Activated naive CD4-positive, alpha-beta T cell (primary cell): ENCODE data around the gene ISG20.

ENCODE experiments used
- DNase-seq, 4 experiments: peaks; one replicate each; lab custom pipeline; 2025; lab: John Stamatoyannopoulos, UW

ISG20 gene

DNA sequence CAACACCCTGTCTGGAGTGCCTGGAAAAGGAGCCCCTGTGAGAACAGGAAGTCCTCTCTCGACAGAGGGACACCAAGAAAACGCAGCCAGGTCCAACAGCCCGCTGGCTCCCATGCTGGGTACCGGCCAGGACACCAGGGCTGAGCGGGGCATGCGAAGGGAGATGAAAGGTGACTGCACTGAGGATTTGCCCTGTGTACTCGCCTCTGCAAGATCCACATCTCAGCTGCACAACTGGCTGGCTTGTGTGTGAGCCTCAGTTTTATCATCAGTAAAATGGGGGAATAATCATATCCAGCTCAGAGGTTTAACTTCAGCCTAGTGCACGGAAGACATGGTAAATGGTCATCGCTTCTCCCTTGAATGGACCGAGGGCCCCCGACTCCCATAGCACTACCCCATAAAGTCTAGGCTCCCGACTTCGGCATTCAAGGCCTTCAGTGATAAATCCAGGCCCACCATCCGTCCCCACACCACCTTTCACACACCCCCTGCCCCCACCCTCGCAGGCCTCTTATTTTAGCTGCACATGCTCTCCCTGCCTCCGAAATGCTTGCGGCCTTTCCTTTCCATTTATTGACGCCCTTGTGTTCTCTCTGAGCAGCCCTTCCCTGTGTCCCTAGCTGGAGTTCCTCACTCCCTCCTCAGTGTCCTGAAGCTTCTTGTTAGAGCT, 15.8 kb downstream of the ISG20 start:
- DNase-seq: no peak

DNA sequence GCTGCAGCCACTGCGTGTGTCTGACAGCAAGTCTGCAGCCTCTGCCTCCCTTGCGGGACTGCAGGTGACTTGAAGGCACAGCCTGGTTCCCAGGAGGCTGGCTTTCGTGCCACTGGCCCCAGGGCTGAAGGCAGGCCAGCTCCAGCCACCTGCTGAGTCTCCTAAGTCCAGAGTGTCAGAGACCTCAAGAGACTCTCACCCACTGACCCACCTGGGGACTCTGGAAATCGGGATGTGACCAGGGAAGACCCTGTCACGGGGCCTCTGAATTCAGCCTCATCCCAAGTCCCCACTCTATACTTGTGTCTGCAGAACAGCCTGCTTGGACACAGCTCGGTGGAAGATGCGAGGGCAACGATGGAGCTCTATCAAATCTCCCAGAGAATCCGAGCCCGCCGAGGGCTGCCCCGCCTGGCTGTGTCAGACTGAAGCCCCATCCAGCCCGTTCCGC, 16.3 kb downstream of the ISG20 start:
- DNase-seq: no peak

DNA sequence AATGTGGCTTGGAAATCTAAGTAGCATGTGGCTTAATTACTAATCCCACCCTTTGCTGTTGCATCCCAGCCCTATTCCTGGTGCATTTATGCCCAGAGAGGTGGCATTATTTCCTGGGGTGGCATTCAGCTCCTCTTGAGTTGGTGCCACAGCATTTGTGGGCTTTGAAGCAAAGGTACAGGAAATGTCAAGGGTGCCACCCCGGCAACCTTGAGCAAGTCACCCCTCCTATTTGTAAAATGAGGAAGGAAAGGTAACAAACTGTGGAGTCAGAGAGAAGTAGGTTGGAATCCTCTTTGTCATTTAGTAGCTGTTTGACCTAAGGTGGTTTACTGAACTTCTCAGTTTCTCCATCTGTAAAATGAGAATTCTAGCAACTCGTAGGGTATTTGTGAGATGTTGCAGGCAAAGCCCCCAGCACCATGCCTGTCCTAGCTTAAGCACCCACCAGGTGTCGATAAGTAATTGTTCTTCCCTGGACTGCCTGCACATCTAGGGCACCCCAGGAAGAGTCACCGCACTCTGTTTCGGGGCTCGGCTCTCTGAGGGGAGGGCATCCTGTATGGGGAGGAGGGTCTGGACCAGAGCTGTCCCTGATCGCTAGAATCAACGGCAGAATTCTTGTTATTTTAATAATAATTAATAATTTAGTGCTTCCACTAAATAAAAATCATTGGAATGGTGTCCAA, 17.1 kb downstream of the ISG20 start:
- no peak for DNase-seq

DNA sequence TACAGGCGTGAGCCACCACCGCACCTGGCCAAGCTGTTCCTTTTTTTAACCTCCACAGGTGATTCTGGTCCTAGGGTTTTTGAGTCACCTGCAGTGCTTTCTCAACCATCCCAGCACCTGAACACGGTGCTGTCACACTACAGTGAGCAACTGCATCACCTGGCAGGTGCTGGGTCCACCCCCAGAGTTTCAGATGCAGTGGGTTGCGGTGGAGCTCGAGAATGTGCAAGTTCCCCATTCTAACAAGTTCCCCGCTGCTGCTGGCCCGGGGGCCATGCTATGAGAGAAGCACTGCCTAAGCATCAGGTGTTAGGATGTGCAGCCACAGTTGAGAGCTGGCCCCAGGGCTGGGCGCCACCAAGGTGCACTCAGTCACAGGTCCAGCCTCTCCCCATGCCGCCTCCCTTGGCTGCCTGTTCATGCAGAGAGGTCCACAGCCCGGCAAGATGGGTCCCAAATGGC, 18.0 kb downstream of the ISG20 start:
- DNase-seq: no peak

- DNase-seq: no peak
These were observed 18.7 kb downstream of the ISG20 start for GRCh38 chr15:88657326-88658069.

- DNase-seq: no peak
These were observed 19.5 kb downstream of the ISG20 start for GRCh38 chr15:88658070-88658965.

DNA sequence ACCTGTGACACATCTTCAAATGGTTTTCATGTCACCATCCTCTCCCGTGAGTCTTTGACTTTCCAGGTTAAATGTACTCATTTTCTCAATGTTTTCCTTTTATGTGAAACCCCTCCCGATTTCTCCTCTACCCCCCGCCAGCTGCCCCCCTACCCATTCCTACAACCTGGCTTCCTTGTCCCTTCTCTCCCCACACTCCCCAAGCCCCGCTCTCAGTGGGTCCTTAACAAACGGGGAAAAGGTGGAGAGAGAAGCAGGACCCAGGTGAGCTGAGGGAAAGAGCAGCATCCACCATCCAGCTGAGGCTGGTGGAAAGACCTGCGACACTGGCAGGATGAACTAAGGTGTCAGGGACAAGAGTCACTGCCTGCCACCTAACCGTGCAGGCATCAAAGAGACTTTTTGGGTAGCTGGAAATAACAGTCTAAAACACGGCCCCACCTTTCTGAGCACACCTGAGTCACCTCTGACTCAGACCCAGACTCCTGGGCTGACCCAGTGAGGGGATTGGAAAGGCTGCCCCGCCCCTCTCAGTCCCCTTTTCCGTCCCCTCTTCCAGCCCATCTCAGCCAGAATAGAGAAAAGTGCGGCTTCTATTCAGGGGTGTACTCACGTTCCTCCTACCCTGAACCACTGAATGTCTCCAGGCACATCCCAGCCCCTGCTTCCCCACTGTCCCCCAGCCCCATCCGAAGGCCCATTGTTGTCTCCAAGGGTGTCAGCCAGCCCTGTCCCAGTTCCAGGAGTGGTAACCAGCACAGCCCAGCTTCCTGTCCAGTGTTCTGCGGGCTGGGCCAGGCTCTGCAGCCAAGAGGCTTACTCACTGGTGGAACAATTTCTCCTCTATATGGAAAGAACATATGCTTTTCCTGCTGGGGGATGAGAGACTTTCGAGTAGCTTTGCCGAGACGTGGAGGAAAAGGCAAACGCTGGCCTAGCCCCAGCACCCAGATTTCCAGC, 20.4 kb downstream of the ISG20 start:
- DNase-seq: no peak

GRCh38 chr15:88661041-88661700, 22.4 kb downstream of the ISG20 start:
- no peak for DNase-seq

- no peak for DNase-seq
These were observed 23.1 kb downstream of the ISG20 start for GRCh38 chr15:88661761-88662556.

DNA sequence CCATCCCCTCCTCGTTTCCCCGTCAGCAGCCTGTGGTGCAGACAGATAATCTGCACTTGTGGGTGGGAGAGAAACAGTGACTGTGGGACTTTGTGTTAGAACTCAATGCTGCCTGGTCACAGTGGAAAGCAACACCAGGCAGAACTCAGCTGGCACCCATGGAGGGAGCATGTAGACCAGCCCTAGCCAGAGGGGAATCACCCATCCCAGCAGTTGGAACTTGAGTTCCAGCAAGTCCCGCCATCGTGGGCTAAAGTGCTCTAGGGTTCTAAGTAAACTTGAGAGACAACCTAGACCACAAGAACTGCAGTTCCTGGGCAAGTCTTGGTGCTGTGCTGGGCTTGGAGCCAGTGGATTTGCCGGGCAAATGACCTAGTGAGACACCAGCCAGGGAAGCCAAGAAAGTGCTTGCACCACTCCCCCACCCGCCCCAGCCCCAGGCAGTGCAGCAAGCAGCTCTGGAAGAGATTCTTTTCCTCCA, 24.4 kb downstream of the ISG20 start:
- DNase-seq: no peak

DNA sequence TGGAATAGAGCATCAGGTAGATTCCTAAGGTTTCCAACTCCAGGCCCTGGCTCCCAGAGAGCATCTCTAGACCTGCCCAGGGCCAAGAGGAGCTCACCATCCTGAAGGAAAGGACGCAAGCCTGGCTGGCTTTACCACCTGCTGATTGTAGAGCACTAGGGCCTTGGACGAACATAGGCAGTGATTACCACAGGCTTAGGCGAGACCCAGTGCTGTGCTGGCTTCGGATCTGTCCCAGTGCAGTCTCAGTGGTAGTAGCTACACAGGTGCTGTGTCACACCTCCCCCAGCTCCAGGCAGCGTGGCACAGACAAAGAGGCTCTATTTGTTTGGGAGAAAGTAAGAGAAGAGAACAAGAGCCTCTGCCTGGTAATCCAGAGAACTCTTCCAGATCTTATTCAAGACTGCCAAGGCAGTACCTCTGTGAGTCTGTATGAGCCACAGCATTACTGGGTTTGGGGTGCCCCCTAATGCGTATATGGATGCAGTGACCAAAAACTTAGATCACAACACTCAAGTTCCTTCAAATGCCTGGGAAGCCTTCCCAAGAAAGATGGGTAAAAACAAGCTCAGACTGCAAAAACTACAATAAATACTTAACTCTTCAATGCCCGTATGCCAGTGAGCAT, 25.4 kb downstream of the ISG20 start:
- DNase-seq: peak in 1 of 4 experiments; percentile 21

DNA sequence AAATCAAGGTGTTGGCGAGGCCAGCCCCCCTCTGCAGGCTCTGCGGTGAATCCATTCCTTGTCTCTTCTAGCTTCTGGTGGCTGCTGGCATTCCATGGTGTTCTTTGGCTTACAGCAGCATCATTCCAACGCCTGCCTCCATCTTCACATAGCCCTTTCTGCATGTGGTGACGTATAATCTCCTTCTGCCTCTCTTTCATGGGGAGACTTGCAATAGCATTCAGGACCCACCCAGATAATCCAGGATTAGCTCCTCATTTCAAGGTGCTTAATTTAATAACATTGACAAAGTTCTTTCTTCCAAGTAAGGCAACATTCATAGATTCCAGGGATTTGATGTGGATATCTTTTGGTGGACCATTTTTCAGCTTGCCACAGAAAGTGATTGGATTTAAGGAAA, 35.8 kb downstream of the ISG20 start:
- DNase-seq: no peak

DNA sequence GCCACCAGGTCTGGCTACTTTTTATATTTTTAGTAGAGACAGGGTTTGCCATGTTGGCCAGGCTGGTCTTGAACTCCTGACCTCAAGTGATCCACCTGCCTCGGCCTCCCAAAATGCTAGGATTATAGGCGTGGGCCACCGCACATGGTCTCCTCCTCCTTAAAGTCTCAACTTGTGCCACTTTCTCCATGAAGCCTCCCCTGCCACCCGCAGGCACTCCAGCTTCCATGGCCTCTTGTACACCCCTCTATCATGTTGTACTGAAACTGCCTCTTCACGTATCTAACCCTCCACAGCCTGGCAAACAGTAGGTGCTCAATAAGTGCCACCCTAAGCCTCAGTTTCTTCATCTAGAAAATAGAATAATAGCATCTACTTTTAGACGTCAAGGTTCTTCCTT, 39.9 kb downstream of the ISG20 start:
- no peak for DNase-seq

DNA sequence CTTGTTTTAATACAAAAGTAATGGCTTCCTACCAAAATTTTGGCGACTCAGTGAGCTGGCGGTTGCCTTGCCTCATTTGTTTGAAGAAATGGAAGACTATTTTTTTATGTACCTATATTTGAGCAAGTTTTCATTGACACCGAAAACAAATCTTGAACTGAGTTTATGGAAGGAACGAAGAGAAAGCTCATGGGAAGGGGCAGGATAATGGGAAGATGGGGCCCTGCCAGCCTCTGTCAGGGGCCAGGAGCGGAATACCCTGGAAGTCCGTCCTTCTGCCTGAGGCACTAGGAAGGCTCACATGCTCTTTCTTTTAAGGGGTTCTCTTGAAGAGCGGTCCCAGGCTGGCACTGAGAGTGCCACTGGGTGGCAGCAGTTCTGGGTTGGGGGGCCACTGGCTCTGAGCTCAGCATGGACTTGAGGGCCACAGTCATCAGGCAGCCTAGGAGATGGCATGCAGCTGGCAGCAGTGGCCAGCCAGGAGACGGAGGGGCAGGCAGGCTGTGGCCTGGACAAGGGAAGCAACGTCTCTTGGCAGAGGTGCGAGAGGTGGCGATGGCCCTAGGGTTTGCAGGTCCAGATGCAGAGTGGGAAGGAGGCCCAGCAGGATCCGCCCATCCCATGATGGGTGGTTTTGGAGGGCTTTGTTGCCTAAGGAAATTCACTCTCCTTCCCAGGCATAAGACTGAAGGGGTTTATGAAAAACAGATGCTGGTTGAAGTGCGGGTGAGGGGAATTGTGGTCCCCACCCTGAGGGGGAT, 41.6 kb downstream of the ISG20 start:
- DNase-seq: no peak

GRCh38 chr15:88681610-88682221, 42.9 kb downstream of the ISG20 start:
- no peak for DNase-seq

GRCh38 chr15:88684345-88684744, 45.5 kb downstream of the ISG20 start:
- no peak for DNase-seq

DNA sequence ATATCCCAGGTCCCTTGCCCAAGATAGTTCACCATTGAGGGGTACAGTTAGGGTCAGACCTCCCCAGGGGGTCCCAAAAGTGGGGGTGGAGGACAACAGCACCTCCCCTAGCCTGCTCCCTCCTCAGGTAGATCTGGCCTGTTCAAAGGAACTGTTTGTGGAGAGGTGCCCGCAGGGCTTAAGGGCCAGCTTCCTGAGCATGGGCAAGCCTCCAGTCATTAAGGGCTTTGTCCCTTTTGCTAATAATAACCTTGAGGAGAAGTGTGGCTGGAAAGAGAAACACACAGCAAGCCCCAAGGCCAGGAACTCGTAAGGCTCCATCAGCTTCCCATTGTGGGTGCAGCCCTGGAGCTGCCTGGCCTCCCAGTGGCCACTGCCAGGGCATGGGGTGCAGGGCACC, 47.4 kb downstream of the ISG20 start:
- DNase-seq: no peak
